Measurements from ENCODE around the gene CUL9.

GRCh38 chr6:43204271-43205105 is 22.5 kb downstream of the CUL9 start:
- TF ChIP-seq CTCF (optimal IDR thresholded peaks at IDR 0.05 in 1 of 3, IDR thresholded peaks at IDR 0.05 in 1 of 3, conservative IDR thresholded peaks at IDR 0.05 in 1 of 3; ENCODE audit: extremely low read depth in 1 of 3, insufficient read depth in 2 of 3, low read length in 3 of 3): no peak
- TF ChIP-seq EZH2 (IDR thresholded peaks at IDR 0.05; ENCODE audit: low read length): no peak
